Measurements from ENCODE around the gene COL4A2.

- TF ChIP-seq CTCF (IDR thresholded peaks at IDR 0.05) (no peak), POLR2A (IDR thresholded peaks at IDR 0.05) (no peak)
Observed at GRCh38 chr13:110261166-110262081, 45.7 kb upstream of the COL4A2 start.
